Activated T-cell treated with anti-CD3 and anti-CD28 coated beads, Interleukin-2, amount 50 U/mL, for 72 hours (primary cell): ENCODE measurements around the gene BTBD9. TPM values are rescaled to one million over a fixed set of nuclear protein-coding genes. Genes with fewer than 3 reads are reported as not detected.

ENCODE experiments used
- ATAC-seq, 2 donors: fragments of 150-1000 bp; cut with Tn5 transposase; replicated peaks in 1 of 2; 2 replicates each; pipeline ENCODE4 v1.10.0; 2021; ENCODE audit warnings: moderate library complexity in 2 of 2, mild to moderate bottlenecking in 1 of 2
- DNase-seq, 2 donors: peaks; one replicate each; pipeline ENCODE4 v3.0.0; 2021 to 2022; ENCODE audit warnings: mixed read lengths in 1 of 2
- H3K27ac Mint-ChIP-seq: one replicate; pipeline ENCODE4 v1.8.0; 2022; ENCODE audit warnings: mild to moderate bottlenecking, moderate library complexity, mixed read lengths
- H3K27me3 Mint-ChIP-seq: one replicate; pipeline ENCODE4 v1.8.0; 2022; ENCODE audit warnings: low read depth, mixed read lengths
- H3K36me3 Mint-ChIP-seq, 2 donors: one replicate each; pipeline ENCODE4 v1.8.0; 2022; ENCODE audit warnings: mixed read lengths in 2 of 2, mild to moderate bottlenecking in 1 of 2; ENCODE audit not compliant: insufficient read depth in 2 of 2
- H3K4me1 Mint-ChIP-seq: one replicate; pipeline ENCODE4 v1.8.0; 2022; ENCODE audit warnings: low read depth, mixed read lengths
- H3K4me3 Mint-ChIP-seq, 2 donors: one replicate each; pipeline ENCODE4 v1.8.0; 2022; ENCODE audit warnings: mild to moderate bottlenecking in 2 of 2, mixed read lengths in 2 of 2, moderate library complexity in 2 of 2
- H3K9me3 Mint-ChIP-seq, 2 donors: one replicate each; pipeline ENCODE4 v1.8.0; 2022; ENCODE audit warnings: mixed read lengths in 2 of 2
- total RNA-seq, 2 donors: library from RNA; stranded (reverse); gene quantifications; one replicate each; pipeline ENCODE4 v1.2.3, GENCODE V29; 2022

Gene BTBD9
- total RNA-seq, 2 donors from 2014 or later = 19.8 to 24.9 TPM

- Mint-ChIP-seq H3K27ac (no peak overlapping the region), H3K27me3 (no peaks in the 10 kb centered on the region), H3K4me3 (no peak overlapping the region), H3K4me1 (no peaks in the 10 kb centered on the region), H3K36me3 (no peaks in the 10 kb centered on the region), H3K9me3 (no peaks in the 10 kb centered on the region)
- ATAC-seq = no peak
- DNase-seq = no peak
These were observed 267.8 kb downstream of the BTBD9 start for GRCh38 chr6:38371881-38372280.

- H3K27me3 Mint-ChIP-seq = no peaks in the 10 kb centered on the region
- no peaks in the 10 kb centered on the region for H3K9me3 Mint-ChIP-seq
- no peak for ATAC-seq
- no peak overlapping the region for H3K4me3 Mint-ChIP-seq
- H3K4me1 Mint-ChIP-seq = no peaks in the 10 kb centered on the region
- no peak overlapping the region for H3K27ac Mint-ChIP-seq
- H3K36me3 Mint-ChIP-seq = no peaks in the 10 kb centered on the region
- no peak for DNase-seq
These were observed 268.8 kb downstream of the BTBD9 start for GRCh38 chr6:38370653-38371601.

DNA sequence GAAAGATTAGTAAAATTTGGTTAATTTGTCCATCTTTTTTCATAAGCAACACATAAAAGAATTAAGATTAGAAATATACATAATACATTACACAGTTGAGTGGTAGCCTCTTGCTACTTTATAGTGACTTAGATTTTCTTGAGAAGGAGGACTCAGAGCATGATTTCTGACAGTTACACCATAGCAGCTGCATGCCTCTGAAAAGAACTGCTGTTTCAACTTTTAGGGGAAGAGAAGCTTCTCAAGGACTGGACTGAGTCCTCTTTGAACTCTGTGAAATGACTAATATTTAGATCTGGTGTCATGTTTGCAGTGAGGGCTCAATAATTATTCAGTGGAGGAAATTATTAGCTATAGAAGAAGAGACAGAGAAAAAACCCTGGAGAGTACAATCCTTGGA, 272.5 kb downstream of the BTBD9 start:
- H3K36me3 Mint-ChIP-seq = no peaks in the 10 kb centered on the region
- H3K4me3 Mint-ChIP-seq = no peak overlapping the region
- no peaks in the 10 kb centered on the region for H3K9me3 Mint-ChIP-seq
- ATAC-seq (no peak), DNase-seq (no peak)
- no peak overlapping the region for H3K27ac Mint-ChIP-seq
- no peaks in the 10 kb centered on the region for H3K4me1 Mint-ChIP-seq
- no peaks in the 10 kb centered on the region for H3K27me3 Mint-ChIP-seq

DNA sequence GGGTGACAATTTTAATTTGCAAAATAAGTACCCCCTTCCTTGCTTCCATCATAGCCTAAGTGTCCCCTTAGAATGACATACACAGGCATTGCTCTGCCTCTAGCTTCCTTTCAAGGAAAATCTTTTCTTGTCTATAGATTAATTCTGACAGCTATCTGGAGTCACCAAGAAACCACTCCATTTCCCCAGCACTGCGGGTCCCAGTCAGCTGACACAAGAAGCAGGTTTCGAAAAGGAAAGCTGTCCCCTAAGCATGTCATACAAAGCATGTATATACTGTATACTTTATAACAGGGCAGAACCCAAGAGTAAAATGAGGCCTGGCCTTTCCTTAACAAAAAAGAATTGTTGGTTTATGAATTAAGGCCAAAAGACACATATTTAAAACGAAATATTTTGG, 273.5 kb downstream of the BTBD9 start:
- H3K9me3 Mint-ChIP-seq = no peaks in the 10 kb centered on the region
- H3K4me1 Mint-ChIP-seq = no peaks in the 10 kb centered on the region
- ATAC-seq (no peak), DNase-seq (no peak)
- H3K36me3 Mint-ChIP-seq = no peaks in the 10 kb centered on the region
- H3K27me3 Mint-ChIP-seq = no peaks in the 10 kb centered on the region
- H3K4me3 Mint-ChIP-seq = no peak overlapping the region
- H3K27ac Mint-ChIP-seq = no peak overlapping the region

DNA sequence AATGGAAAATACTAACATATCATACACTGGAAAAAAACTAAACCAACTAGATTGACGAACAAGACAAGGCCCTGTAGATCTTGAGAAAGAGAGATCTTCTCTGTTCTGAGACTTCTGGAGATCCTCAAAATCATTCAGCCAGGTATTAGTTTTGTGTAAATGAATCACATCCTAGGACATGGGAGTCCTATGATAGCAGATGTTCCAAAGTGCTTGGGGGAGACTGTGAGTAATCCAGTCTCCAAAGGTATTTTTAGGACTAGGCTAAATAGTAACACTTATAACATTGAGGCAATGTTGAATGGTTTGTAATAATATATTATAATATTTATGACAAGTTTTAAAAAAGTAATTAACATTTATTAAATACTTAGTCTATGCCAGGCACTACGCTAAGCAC, 275.0 kb downstream of the BTBD9 start:
- Mint-ChIP-seq H3K27ac (no peak overlapping the region), H3K4me1 (no peaks in the 10 kb centered on the region), H3K9me3 (no peaks in the 10 kb centered on the region), H3K4me3 (no peak overlapping the region), H3K36me3 (no peaks in the 10 kb centered on the region), H3K27me3 (no peaks in the 10 kb centered on the region)
- ATAC-seq (no peak), DNase-seq (no peak)

- H3K9me3 Mint-ChIP-seq = no peaks in the 10 kb centered on the region
These were observed 275.6 kb downstream of the BTBD9 start for GRCh38 chr6:38364127-38364526.

GRCh38 chr6:38355519-38355918, 284.2 kb downstream of the BTBD9 start:
- H3K4me3 Mint-ChIP-seq = peak overlapping the region in 1 of 2 donors; percentile 81
- peak in 1 of 2 donors; percentile 27 for ATAC-seq
- no peak for DNase-seq
- H3K9me3 Mint-ChIP-seq = no peaks in the 10 kb centered on the region
- no peak overlapping the region for H3K27ac Mint-ChIP-seq
- H3K27me3 Mint-ChIP-seq = no peaks in the 10 kb centered on the region
- peaks cover 5% of the 10 kb centered on the region for H3K4me1 Mint-ChIP-seq
- peaks cover 0 to 2% of the 10 kb centered on the region in 2 donors for H3K36me3 Mint-ChIP-seq

More at GRCh38 chr6:38364127-38364526, 275.6 kb downstream of the BTBD9 start:
- Mint-ChIP-seq H3K4me3 (no peak overlapping the region), H3K4me1 (no peaks in the 10 kb centered on the region), H3K27ac (no peak overlapping the region), H3K27me3 (no peaks in the 10 kb centered on the region), H3K36me3 (peaks cover 0 to 1% of the 10 kb centered on the region in 2 donors)
- DNase-seq (no peak), ATAC-seq (no peak)

DNA sequence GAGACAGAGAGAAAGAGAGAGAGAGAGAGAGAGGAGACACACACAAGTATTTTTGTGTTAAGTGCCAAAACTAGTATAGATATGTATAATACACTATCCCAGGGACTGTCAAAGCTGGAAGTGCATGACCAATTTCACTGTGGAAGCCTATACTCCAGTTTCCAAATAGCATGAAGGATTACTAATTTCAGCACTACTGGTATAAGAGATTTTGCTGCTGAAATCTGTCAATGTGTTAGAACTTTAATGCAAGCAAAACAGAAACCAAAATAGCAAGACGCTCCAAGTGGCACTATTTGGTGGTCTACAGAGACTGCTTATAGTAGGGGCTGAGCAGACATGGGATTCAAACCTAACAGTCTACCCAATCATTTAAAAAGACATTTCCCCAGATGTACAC, 284.8 kb downstream of the BTBD9 start:
- no peaks in the 10 kb centered on the region for H3K27me3 Mint-ChIP-seq
- peak overlapping the region in 1 of 2 donors; percentile 81 for H3K4me3 Mint-ChIP-seq
- H3K9me3 Mint-ChIP-seq = no peaks in the 10 kb centered on the region
- ATAC-seq (peak; percentile 62 to 86), DNase-seq (peak in 1 of 2 donors; percentile 12)
- peaks cover 5% of the 10 kb centered on the region for H3K4me1 Mint-ChIP-seq
- peaks cover 0 to 2% of the 10 kb centered on the region in 2 donors for H3K36me3 Mint-ChIP-seq
- peak overlapping the region; percentile 90 for H3K27ac Mint-ChIP-seq

GRCh38 chr6:38354037-38354381, 285.7 kb downstream of the BTBD9 start:
- DNase-seq (no peak), ATAC-seq (no peak)
- no peaks in the 10 kb centered on the region for H3K9me3 Mint-ChIP-seq
- H3K27me3 Mint-ChIP-seq = no peaks in the 10 kb centered on the region
- H3K4me3 Mint-ChIP-seq = no peak overlapping the region
- peaks cover 0 to under 1% of the 10 kb centered on the region in 2 donors for H3K36me3 Mint-ChIP-seq
- peaks cover 5% of the 10 kb centered on the region for H3K4me1 Mint-ChIP-seq
- no peak overlapping the region for H3K27ac Mint-ChIP-seq

- DNase-seq (no peak), ATAC-seq (no peak)
- Mint-ChIP-seq H3K4me3 (no peak overlapping the region), H3K9me3 (no peaks in the 10 kb centered on the region), H3K27ac (peak overlapping the region; percentile 46), H3K4me1 (peaks cover 5% of the 10 kb centered on the region), H3K27me3 (no peaks in the 10 kb centered on the region), H3K36me3 (no peaks in the 10 kb centered on the region)
These were observed 286.3 kb downstream of the BTBD9 start for GRCh38 chr6:38353310-38354036.

GRCh38 chr6:38352636-38353035, 287.1 kb downstream of the BTBD9 start:
- H3K27me3 Mint-ChIP-seq = no peaks in the 10 kb centered on the region
- H3K36me3 Mint-ChIP-seq = no peaks in the 10 kb centered on the region
- H3K4me1 Mint-ChIP-seq = peaks cover 5% of the 10 kb centered on the region
- no peaks in the 10 kb centered on the region for H3K9me3 Mint-ChIP-seq
- DNase-seq (no peak), ATAC-seq (no peak)
- no peak overlapping the region for H3K27ac Mint-ChIP-seq
- H3K4me3 Mint-ChIP-seq = no peak overlapping the region

GRCh38 chr6:38350942-38351341, 288.8 kb downstream of the BTBD9 start:
- ATAC-seq = no peak
- Mint-ChIP-seq H3K27me3 (no peaks in the 10 kb centered on the region), H3K9me3 (no peaks in the 10 kb centered on the region), H3K4me3 (no peak overlapping the region), H3K4me1 (peaks cover 5% of the 10 kb centered on the region), H3K27ac (no peak overlapping the region), H3K36me3 (no peaks in the 10 kb centered on the region)
- no peak for DNase-seq

GRCh38 chr6:38350220-38350619, 289.5 kb downstream of the BTBD9 start:
- Mint-ChIP-seq H3K36me3 (no peaks in the 10 kb centered on the region), H3K27me3 (no peaks in the 10 kb centered on the region), H3K9me3 (no peaks in the 10 kb centered on the region), H3K4me1 (peaks cover 5% of the 10 kb centered on the region), H3K27ac (no peak overlapping the region), H3K4me3 (no peak overlapping the region)
- DNase-seq = no peak
- ATAC-seq = no peak
